Measurements from ENCODE around the gene PSMB5.

Gene PSMB5

GRCh38 chr14:23006544-23007419 is 27.9 kb downstream of the PSMB5 start (continued):
- no peak for TF ChIP-seq ZNF707 (tag by site-specific recombination; IDR thresholded peaks at IDR 0.05)
- TF ChIP-seq ZNF645 (tag by site-specific recombination; IDR thresholded peaks at IDR 0.05) = no peak
- peak; percentile 82 for TF ChIP-seq ZBTB20 (tag by site-specific recombination; IDR thresholded peaks at IDR 0.05)
- TF ChIP-seq ZNF26 (tag by site-specific recombination; IDR thresholded peaks at IDR 0.05) = no peak
- no peak for TF ChIP-seq ZNF768 (tag by site-specific recombination; IDR thresholded peaks at IDR 0.05)
- no peak; the same call in 1 of the 2 replicates for TF ChIP-seq KLF7 (tag by site-specific recombination; IDR thresholded peaks at IDR 0.05; ENCODE audit: borderline replicate concordance)
- peak; percentile 54 for TF ChIP-seq KLF1 (tag by site-specific recombination; IDR thresholded peaks at IDR 0.05)
- TF ChIP-seq ZNF292 (tag by site-specific recombination; IDR thresholded peaks at IDR 0.05; ENCODE audit: borderline replicate concordance, low read depth) = no peak
- peak; percentile 88 for TF ChIP-seq ZNF449 (tag by site-specific recombination; IDR thresholded peaks at IDR 0.05)
- TF ChIP-seq ZNF549 (tag by site-specific recombination; IDR thresholded peaks at IDR 0.05) = no peak
- no peak for TF ChIP-seq GLI4 (tag by site-specific recombination; IDR thresholded peaks at IDR 0.05)
- no peak for TF ChIP-seq ZNF140 (tag by site-specific recombination; IDR thresholded peaks at IDR 0.05)
- peak; percentile 85 for TF ChIP-seq CTCF (tag by site-specific recombination; IDR thresholded peaks at IDR 0.05)
- no peak for TF ChIP-seq ZNF791 (tag by site-specific recombination; IDR thresholded peaks at IDR 0.05)
- TF ChIP-seq ZNF571 (tag by site-specific recombination; IDR thresholded peaks at IDR 0.05) = no peak
- TF ChIP-seq ZFP41 (tag by site-specific recombination; IDR thresholded peaks at IDR 0.05; ENCODE audit: borderline replicate concordance) = no peak
- 0 out of 2 replicates have a peak, but pooled peaks have one; percentile 16 for TF ChIP-seq ZNF518A (tag by site-specific recombination; conservative IDR thresholded peaks at IDR 0.05; ENCODE audit: low read depth)
- TF ChIP-seq ZNF530 (tag by site-specific recombination; IDR thresholded peaks at IDR 0.05; ENCODE audit: low read depth) = no peak
- no peak for TF ChIP-seq ZNF560 (tag by site-specific recombination; IDR thresholded peaks at IDR 0.05; ENCODE audit: borderline replicate concordance)
- peak; percentile 97 for TF ChIP-seq ZNF2 (tag by site-specific recombination; IDR thresholded peaks at IDR 0.05)
- TF ChIP-seq ZNF16 (tag by site-specific recombination; IDR thresholded peaks at IDR 0.05; ENCODE audit: low read depth) = peak; percentile 17; the same call in 1 of the 2 replicates
- TF ChIP-seq REPIN1 (tag by site-specific recombination; IDR thresholded peaks at IDR 0.05; ENCODE audit: low read depth) = no peak
- TF ChIP-seq ZIC2 (tag by site-specific recombination; IDR thresholded peaks at IDR 0.05) = peak; percentile 37; the same call in 1 of the 2 replicates
- no peak for TF ChIP-seq HOXC10 (CRISPR knock-in tag; IDR thresholded peaks at IDR 0.05)
- TF ChIP-seq ZNF473 (tag by site-specific recombination; IDR thresholded peaks at IDR 0.05) = no peak
- 0 out of 2 replicates have a peak, but pooled peaks have one; percentile 83 for TF ChIP-seq ZSCAN5A (tag by site-specific recombination; IDR thresholded peaks at IDR 0.05)
- no peak for TF ChIP-seq ZNF155 (tag by site-specific recombination; IDR thresholded peaks at IDR 0.05)

All from HEK293 (cell line).